Measurements from ENCODE around the gene GNA15.
"Not testable (repeated sequence)": the region's sequence is repeated elsewhere in the genome, so short reads cannot be mapped to it uniquely, and the experiment has no call there.

GNA15 gene

DNA sequence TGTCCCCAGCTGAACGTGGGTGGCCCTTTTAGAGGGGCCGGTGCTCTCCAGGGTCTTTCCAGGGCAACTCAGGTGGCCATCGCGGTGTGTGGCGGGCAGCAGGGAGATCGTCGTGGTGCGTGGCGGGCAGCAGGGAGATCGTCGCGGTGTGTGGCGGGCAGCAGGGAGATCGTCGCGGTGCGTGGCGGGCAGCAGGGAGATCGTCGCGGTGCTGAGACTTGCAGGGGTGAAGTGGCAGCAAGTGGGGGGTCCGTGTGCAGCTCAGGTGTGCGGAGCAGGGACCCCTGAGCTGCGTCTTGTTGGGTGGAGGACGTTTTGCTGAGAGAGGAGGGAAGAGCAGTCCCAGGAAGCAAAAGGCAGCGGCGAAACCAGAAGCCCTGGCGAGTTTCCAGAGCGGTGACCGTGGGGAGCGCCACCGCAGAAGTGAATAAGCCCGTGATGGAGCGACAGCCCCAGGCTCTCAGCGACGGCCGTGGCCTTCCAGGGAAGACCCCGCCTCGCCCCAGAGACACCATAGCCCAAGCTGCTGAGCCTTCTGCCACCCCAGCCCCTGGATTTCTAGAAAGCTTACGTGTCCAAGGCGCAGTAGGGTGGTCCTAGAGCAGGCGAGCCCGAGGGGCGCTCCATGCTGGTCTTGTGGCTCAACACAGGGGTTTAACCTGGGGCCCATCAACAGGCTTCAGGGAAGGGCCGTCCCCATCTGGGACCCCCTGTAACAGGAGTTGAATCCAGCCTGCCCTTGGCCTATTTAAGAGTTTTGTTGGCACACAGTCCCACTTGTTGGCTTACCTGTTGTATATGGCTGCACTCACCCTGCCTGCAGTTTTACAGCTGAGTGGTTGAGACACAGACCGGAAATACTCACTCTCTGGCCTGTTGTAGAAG is 55.3 kb downstream of the GNA15 start:
- DNase-seq (ENCODE audit: low spot score), result no peak

DNA sequence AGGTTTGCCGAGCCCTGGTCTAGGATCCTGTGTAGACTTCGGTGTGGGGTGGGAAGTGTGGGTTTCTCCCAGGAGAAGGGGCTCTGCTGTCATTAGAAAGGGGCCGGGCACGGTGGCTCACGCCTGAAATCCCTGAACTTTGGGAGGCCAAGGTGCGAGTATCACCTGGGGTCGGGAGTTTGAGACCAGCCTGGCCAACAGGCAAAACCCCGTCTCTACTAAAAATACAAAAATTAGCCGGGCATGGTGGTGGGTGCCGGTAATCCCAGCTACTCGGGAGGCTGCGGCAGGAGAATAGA is 55.9 kb downstream of the GNA15 start:
- not testable (repeated sequence) for DNase-seq (ENCODE audit: low spot score)

DNA sequence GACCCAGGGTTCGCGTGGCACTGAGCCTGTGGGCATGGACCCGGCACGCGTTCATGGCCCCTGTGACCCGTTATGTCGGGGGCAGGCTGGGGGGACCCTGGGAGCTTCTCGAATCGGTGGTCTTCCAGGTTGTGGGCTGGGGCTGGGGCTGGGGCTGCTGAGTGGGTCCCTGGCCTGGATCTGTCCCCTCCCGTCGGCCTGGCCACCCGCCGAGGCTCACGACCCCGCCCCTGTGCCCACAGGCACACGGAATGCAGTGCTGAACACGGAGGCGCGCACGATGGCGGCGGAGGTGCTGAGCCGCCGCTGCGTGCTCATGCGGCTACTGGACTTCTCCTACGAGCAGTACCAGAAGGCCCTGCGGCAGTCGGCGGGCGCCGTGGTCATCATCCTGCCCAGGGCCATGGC is 56.4 kb downstream of the GNA15 start:
- no peak for DNase-seq (ENCODE audit: low spot score)

DNA sequence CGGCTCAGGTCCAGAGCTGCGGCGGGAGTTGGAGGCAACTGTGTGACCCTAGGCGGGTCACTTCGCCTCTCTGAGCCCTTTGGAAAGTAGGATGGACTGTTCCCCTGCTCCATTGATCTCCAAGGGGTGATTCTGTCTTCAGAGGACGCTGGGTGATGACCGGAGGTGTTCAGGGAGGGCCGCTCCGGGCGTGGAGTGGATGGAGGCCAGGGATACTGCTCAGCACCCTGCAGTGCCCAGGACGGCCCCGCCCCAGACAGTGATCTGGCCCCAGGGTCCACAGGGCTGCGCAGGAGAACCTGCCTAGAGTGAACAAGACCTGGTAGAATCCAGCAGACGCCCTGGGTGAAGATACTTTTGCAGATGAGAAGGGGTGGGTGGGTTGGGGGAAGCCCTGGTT is 56.9 kb downstream of the GNA15 start:
- no peak for DNase-seq (ENCODE audit: low spot score)

DNA sequence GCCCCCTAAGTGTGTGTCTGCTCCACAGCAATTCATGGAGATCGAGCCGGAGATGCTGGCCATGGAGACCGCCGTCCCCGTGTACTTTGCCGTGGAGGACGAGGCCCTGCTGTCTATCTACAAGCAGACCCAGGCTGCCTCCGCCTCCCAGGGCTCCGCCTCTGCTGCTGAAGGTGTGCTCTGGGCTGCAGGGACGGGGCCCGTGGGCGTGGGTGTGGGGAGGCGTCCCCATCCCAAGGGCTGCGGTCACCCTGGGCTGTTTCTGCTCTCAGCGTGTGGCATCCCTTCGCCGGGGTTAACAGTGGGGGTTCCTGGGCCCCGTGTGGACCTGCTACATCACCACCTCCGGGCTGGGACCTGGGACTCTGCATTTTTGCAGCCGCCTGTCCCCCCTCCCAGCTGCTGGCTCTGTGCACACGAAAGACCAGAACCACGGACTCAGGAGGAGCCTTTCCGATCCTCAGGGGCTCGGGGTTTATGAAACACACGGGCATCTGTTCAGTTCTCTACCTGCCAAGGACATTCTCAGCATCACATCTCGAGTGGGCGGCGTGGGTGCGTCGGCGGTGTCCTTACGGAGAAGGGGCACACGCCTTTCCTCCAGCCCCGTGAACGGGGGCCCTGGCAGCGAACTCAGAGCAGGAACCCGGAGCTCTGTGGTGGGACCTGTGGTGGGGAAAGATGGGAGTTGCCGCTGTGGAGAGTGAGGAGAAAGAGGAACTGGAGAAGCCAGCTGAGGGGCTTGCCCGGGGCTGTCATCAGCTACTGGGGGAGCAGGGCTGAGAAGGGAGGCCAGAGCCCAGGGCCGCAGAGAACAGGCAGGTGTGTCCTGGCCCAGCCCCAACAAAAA is 57.6 kb downstream of the GNA15 start:
- DNase-seq (ENCODE audit: low spot score), result no peak

DNA sequence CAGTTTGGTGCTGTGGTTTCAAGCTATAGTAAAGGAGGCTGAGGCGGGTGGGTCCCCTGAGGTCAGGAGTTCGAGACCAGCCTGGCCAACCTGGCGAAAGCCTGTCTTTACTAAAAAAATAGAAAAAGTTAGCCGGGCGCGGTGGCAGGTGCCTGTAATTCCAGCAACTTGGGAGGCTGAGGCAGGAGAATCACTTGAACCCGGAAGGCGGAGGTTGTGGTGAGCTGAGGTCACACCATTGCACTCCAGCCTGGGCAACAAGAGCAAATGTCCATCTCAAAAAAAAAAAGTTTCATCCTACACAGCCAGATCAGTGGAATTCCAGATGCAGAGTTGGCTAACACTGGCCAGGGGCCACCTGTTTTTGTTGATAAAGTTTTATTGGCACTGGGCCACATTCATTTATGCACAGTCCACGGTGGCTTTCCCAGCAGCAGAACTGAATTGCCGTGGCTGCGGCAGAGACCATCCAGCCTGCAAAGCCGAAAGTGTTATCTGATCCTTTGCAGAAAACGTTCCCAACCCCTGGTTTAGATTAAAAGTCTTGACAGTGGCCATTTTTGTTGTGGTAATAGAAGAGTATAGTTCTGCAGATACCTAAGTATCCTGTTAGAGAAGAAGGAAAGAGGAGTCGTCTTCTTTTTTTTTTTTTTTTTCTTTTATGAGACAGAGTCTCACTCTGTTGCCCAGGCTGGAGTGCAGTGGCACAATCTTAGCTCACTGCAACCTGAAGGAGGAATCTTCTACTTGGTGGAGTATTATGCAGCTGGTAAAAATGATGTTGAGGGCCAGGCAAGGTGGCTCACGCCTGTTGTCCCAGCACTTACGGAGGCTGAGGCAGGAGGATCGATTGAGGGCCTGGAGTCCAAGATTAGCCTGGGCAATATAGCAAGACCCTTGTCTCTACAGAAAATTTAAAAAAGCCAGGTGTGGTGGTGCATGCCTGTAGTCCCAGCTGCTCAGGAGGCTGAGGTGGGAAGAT is 58.6 kb downstream of the GNA15 start:
- DNase-seq (ENCODE audit: low spot score), result no peak

DNA sequence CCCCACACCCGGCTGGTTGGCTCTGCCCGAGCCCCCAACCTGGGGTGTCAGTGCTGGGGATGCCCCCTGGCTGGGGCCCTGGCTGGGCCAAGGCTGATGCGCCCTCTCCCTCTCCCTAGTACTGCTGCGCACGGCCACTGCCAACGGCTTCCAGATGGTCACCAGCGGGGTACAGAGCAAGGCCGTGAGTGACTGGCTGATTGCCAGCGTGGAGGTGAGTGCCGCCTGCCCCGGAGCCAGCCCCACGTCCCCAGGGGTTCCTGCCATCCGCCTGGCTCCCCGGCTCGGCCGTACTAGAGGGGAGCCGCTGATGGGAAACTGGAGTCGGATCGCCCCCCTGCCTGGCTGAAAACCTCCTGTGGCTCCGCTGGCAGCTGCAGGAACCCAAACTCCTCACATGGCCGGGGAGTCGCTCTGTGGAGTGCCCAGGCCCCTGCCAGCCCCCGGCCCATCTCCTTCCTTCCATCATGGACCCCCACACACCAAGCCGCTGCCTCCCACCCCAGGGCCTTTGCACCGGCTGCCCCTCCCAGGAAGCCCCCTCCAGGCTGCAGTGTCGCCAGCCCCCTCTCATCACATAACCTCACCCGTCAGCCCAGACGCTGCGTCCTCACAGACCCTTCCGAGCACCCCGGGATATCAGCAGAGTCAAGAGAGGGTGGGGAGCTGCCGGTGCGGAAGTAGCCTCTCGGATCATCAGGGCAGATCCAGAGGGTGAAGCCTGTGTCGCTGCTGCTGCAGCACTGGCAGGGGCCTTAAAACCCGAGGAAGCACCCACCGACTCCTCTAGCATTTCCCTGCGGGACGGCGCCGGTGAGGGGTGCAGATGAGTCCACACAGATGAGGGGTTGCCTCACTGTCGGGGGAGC is 60.5 kb downstream of the GNA15 start:
- no peak for DNase-seq (ENCODE audit: low spot score)

DNA sequence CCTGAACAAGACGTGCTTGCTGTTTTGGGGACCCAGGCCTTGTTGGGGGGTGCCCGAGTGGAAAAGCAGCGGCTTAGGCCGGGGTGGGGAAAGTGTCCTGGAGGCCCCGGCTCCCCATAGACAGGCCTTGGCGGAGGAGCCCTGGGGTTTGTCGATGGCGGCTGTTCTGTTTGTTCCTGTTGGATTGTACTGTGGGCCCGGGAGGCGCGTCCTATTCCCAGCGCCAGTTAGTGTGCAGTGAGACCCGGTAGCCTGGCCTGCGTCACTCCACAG is 61.0 kb downstream of the GNA15 start:
- DNase-seq (ENCODE audit: low spot score), result no peak

DNA sequence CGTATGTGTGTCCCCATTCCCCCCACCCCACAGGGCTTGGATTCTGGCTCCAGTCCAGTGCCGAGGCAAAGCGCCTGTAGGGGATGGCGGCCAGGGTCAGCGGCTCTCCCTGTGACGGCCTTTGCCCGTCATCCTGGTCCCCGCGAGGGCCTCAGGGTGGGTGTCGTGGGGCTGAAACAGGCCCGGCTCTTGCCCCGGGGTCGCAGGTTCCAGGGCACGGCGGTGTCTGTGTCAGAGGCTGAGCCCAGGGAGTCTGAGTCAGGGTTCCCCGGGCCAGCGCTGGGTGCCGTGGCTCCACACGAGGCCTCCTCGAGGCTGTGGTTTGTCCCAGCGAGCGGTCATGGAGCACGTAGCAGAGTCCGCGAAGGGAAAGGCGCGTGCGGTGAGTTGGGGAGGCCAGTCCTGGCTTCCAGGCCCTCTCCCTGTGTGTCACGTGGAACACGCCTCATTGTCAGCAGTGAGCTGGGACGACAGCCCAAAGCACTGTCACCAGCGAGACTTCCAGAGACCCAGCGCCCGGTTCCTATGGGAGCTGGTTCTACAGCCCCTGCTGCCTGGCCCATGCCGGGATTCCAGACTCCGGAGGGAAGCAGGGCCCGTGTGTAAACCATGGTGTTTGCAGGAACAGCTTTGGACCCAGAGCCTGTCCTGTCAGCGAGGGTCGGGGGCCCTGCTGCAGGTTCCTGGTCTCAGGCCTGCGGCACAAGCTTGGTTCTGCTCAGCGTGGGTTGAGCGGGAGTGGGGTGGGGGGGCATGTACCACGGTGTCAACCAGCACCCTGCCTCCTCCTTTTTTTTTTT is 63.3 kb downstream of the GNA15 start:
- DNase-seq (ENCODE audit: low spot score), result no peak

DNA sequence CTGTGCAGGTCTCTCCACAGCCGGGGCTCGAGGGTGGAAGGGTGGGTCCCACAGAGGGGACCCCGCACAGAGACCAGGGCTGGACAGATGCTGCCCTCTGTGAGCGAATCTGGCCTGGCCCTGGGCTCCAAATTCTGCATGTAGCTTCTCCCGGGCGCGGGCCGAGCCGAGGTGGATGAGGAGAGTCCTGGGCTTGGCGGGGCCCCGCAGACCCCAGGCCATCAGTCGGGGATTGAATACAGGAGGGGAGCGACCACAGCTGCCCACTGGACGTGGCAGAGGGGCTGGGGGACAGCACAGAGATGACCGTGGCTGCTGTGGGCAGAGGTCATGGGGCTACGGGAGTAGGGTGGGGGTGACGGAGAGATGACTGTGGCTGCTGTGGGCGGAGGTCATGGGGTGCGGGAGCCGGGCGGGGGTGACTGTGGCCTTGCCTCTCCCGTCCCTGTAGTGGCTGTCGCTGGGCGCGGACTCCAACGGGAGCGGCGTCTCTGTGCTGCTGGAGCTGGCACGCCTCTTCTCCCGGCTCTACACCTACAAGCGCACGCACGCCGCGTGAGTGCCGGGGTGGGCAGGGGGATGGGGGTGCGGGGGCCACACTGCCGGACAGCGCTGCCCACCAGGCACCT is 65.4 kb downstream of the GNA15 start:
- no peak for DNase-seq (ENCODE audit: low spot score)

DNA sequence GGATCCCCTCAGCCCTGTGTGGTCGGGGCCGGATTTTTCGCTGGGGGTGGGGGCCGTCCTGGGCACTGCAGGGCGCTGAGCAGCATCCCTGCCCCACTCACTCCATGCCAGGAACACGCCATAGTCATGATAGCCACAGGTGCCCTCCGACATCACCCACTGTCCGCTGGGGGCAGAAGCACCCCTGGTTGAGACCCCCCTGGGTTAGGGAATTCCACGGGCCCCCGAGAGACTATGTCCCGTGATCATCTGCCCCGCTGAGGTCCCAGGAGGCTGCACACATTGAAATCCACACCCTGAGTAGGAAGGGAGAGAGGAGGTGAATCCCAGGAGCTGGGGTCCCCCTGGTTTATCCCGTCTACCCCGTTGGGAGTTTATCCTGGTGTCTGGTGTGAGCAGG is 66.1 kb downstream of the GNA15 start:
- DNase-seq (ENCODE audit: low spot score), result no peak

DNA sequence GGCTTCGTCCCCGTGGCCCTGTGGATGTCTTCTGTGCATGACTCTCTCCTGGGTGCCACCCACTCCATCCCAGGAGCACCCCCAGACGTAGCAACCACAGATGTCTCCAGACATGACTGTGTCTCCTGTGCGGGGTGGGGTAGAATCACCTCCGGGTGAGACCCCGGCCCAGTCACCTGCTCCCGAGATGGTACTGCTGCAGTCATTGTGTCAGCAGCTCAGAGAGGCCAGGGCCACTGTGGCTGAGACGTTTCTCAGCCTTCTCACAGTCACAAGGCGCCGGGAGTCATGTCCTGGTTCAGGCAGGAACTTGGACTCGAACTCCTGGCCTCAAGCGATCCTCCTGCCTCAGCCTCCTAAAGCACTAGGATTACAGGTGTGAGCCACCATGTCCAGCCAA is 66.5 kb downstream of the GNA15 start:
- no peak for DNase-seq (ENCODE audit: low spot score)

DNA sequence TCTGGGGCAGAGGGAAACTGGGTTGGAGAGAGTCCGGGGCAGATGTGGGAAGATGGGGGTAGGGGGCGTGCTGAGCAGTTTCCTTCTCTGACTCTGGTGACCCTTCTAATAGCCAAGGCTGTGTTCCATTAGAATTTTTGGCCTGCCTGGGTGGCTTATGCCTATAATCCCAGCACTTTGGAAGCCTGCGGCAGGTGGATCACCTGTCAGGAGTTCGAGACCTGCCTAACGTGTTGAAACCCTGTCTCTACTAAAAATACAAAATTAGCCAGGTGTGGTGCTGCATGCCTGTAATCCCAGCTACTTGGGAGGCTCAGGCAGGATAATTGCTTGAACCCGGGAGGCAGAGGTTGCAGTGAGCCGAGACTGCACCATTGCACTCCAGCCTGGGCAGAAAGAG is 67.1 kb downstream of the GNA15 start:
- not testable (repeated sequence) for DNase-seq (ENCODE audit: low spot score)

DNA sequence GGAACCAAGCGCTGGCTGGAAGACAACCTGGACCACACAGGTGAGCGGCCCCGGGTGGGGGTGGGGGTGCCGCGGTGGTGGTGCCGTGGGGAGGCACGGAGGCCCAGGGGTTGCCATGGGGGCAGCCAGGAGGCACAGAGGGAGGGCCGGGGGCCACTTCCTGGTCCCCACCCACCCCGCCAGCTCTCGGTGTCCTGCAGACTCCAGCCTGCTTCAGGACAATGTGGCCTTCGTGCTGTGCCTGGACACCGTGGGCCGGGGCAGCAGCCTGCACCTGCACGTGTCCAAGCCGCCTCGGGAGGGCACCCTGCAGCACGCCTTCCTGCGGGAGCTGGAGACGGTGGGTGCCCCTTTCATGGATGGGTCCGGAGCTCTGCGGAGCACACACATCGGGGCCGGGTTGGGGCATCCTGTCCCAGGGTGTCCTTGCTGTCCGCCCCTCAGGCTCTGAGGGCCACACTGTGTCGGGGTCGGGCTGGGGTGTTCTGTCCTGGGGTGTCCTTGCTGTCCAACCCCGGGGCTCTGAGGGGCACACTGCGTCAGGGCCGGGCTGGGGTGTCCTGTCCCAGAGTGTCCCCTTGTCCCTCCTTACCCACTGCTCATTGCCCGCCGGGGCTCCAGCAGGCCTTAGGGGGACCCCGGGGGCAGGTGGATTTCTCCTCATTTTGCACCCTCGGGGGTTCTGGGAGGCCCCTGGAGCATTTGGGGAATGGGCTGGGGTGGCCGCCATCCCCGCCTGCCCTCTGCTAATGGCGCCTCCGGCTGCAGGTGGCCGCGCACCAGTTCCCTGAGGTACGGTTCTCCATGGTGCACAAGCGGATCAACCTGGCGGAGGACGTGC is 68.2 kb downstream of the GNA15 start:
- no peak for DNase-seq (ENCODE audit: low spot score)

DNA sequence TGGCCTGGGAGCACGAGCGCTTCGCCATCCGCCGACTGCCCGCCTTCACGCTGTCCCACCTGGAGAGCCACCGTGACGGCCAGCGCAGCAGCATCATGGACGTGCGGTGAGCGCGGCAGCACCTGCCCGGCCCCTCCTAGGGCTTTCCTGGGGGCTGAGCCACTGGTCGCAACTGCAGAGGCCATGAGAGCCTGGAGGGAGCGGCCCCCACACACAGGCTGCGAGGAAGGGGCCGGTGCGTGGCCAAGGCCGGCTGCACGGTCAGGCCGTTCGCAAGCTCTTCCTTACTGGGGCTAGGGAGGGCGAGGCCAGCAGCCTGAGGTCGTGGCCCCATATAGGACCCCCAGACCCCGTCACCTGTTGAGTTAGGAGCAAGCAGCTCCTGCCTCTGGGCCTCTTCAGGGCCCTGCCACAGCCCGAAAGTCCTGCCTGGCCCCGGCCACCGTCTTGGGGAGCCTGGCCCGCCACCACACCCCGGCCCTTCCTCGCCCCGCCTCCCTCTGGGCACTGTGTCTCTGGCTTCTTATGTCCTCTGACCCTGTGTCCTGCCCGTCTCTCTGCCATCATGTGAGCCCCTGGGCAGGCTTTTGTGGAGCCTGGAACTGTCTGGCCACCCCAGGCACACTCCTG is 68.9 kb downstream of the GNA15 start:
- no peak for DNase-seq (ENCODE audit: low spot score)

DNA sequence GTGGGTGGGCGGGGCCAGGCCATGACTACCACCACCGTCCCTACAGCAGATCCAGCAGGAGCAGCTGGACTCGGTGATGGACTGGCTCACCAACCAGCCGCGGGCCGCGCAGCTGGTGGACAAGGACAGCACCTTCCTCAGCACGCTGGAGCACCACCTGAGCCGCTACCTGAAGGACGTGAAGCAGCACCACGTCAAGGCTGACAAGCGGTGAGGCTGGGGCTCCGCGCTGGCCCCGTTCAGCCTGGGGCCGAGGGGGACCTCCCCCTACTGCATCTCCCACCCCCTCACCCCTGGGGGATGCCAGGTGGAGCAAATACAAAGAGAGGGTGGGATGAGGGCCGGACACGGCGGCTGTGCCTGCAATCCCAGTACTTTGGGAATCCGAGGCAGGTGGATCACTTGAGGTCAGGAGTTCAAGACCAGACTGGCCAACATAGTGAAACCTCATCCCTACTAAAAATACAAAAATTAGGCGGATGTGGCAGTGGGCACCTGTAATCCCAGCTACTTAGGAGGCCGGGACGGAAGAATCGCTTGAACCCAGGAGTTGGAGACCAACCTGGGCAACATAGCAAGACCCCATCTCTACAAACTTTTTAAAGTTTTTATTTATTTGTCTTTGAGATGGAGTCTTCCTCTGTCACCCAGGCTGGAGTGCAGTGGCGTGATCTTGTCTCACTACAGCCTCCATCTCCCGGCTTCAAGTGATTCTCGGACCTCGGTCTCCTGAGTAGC is 70.6 kb downstream of the GNA15 start:
- no peak for DNase-seq (ENCODE audit: low spot score)

DNA sequence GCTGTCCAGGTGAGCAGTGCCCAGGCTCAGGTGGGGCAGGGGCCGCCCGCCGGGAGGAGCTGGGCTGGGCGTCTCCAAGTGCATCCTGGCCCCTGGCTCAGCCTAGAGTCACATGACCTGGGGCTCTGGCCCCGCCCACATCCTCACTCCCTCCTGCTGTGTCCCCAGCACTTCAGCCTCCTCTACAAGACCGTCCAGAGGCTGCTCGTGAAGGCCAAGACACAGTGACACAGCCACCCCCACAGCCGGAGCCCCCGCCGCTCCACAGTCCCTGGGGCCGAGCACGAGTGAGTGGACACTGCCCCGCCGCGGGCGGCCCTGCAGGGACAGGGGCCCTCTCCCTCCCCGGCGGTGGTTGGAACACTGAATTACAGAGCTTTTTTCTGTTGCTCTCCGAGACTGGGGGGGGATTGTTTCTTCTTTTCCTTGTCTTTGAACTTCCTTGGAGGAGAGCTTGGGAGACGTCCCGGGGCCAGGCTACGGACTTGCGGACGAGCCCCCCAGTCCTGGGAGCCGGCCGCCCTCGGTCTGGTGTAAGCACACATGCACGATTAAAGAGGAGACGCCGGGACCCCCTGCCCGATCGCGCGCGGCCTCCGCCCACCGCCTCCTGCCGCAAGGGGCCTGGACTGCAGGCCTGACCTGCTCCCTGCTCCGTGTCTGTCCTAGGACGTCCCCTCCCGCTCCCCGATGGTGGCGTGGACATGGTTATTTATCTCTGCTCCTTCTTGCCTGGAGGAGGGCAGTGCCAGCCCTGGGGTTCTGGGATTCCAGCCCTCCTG is 71.8 kb downstream of the GNA15 start:
- DNase-seq (ENCODE audit: low spot score), result no peak
